Inflammatory macrophage treated with lipopolysaccharide for 4 hours (primary cell): ENCODE results near the gene RNF214.
"Not testable (repeated sequence)": the region's sequence is repeated elsewhere in the genome, so short reads cannot be mapped to it uniquely, and the experiment has no call there.

Source experiments
- DNase-seq: peaks from one replicate; pipeline ENCODE4 v3.0.0-alpha.2; 2020

Gene RNF214

DNA sequence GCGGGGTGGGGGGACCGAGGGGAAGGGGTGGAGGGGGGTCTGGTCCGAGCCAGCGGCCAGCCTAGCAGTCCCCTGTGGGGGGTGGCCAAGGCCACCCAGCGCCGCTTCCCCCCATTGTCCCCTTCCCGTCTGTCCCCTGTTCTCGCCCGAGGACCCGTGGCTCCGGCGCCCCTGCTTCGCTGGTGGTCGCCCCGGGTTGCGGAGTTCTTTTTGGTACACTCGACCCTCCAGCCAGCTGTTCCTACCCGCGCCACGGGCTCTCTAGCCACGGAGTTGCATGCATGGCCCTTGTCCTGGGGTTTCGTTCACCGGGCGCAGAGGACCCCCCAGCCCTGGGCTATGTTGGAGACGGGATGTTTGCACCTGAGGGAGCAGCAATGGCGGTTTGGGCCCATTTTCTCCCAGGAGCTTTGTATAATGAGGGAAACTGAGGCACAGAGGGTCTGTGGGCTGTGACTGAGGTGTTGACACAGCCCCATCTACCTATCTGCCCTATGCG is 489 bp downstream of the RNF214 start:
- no peak for DNase-seq

GRCh38 chr11:117238221-117238620 is 5.8 kb downstream of the RNF214 start:
- no peak for DNase-seq

- no peak for DNase-seq
Measured at GRCh38 chr11:117239295-117239694, 6.8 kb downstream of the RNF214 start.

DNA sequence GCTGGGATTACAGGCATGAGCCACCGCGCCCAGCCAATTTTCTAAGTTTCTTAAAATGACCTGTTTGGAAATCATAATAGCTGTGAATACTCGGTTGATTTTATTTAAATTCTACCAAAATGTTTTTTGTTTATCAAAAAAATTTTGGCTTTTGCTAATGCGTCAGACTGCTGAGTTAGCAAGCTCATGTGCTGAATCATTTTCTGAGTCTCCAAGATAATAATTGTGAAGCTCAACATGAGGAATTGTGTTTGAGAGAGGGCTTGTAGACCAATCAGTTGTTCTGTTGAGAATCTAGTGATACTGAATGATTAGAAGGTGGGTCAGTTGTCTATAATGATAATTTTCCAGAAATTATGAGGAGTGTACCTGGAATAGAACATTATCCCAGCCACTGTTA is 15.9 kb downstream of the RNF214 start:
- no peak for DNase-seq

- no peak for DNase-seq
Measured at GRCh38 chr11:117249571-117249970, 17.1 kb downstream of the RNF214 start.

- DNase-seq, result no peak
Measured at GRCh38 chr11:117251506-117251905, 19.0 kb downstream of the RNF214 start.

DNA sequence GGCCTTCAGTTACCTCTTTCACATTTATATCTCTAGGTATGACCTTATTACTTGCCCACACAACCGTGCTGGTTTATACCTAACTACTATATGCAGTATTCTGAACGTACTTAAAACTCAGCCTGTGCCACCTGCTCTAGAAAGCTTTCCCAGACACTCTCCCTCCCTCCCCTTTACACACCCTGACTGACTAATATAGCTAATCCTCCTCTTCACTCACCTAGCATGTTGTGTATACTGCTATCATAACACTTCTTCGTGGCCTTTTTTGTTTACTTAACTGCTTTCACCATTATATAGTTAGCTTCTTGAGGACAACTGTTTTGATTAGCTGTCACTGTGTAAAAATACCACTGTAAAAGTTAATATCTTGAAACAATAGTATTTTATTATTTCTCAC is 23.5 kb downstream of the RNF214 start:
- DNase-seq, result no peak

- DNase-seq, result peak; percentile 9
Measured at GRCh38 chr11:117256573-117256972, 24.1 kb downstream of the RNF214 start.

DNA sequence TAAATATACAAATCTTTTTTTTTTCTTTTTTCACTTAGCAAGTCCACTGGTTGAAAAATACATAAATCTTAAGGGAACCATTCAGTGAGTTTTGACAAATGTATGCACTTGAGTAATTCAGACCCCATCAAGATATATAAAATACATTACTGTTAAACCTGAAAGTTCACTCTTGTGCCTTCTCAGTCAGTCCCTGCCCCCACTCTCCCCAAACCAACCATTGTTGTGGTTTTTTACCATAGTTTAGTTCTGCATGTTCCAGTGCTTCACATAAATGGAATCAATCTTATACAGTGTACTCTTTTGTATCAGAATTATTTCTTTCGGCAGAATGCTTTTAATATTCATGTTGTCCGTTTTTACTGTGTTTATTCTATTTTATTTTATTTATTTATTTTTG is 26.1 kb downstream of the RNF214 start:
- DNase-seq, result no peak

DNA sequence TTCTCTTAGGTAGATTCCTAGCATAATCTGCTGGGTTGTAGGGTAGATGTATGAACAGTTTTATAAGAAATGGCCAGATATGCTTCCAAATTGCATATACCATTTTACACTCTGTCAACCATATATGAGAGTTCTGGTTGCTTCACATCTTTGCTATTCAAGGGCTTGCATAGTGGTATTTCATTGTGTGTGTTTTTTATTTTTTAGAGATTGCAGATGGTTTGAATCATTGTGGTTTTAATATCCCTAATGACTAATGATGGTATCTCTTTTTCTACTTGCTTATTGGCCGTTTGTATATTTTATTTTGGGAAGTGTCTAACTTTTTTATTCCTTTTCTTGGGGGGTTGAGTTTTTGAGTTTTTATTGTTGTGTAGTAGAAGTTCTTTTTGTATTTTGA is 26.9 kb downstream of the RNF214 start:
- no peak for DNase-seq

DNA sequence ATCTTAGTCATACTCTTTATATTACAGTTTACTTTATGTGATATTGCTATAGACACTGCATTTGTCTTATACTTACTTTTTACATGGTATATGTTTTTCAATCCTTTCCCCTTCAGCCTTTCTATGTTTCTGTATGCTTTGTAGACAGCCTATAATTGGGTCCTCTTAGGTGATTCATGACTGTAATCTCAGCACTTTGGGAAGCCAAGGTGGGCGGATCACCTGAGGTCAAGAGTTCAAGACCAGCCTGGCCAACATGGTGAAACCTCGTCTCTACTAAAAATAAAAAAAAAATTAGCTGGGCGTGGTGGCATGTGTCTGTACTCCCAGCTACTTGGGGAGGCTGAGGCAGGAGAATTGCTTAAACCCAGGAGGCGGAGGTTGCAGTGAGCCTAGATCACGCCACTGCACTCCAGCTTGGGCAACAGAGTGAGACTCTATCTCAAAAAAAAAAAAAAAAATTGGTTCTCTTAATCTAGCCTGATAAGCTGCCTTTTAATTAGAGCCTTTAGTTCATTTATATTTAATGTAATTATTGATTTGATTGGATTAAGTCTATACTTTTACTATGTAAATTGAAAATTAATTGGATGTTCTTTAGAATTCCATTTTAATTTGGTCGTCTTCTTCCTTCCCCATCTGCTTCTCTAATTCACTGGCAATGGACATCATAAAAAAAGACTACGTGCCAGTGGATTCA is 32.3 kb downstream of the RNF214 start:
- DNase-seq, result not testable (repeated sequence)

GRCh38 chr11:117265745-117266144 is 33.3 kb downstream of the RNF214 start:
- no peak for DNase-seq

- DNase-seq, result no peak
Measured at GRCh38 chr11:117269856-117270255, 37.4 kb downstream of the RNF214 start.

- DNase-seq, result no peak
Measured at GRCh38 chr11:117271208-117271607, 38.7 kb downstream of the RNF214 start.

DNA sequence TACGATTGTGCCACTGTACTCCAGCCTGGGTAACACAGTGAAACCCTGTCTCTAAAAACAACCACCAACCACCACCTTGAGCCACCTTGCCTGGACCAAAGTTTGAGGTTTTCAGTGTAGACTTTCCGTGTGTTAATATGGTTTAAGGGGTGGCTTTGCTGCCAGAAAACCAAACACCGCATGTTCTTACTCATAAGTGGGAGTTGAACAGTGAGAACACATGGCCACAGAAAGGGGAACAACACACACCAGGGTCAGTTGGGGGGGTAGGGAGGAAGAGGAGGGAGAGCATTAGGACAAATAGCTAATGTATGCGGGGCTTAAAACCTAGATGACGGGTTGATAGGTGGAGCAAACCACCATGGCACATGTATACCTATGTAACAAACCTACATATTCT is 39.7 kb downstream of the RNF214 start:
- DNase-seq, result not testable (repeated sequence)

DNA sequence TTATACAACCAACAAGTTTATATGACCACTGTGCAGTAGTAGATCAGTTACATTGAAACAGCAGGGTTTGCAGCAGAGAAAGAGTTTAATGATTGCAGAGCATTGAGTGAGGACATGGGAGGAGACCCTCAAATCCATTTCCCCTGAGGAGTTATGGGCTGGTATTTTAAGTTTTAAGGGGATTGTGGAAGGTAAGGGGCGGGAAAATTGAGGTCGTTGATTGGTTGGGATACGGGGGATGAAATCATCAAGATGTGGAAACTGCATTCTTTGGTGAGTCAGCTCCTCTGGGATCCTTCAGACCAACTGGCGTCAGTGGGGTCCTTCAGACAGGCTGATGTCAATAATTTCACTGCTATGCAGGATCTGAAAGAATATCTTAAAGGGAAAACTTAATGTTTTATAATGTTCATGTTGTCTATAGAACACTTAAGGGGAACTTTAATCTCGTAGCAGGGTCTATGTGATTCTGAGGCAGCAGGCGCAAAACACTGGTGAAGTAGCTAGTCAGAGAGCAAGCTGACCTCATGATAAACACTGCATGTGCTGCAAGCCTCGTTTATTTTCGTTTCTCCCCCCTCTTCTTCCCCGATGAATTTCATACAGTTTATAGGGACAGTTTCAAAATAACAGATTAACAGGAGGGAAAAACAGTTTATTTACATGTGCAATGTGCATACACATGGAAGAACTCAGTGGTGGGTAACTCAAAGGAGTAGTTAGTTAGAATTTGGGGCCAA is 41.2 kb downstream of the RNF214 start:
- peak; percentile 2 for DNase-seq

GRCh38 chr11:117278347-117278746 is 45.9 kb downstream of the RNF214 start:
- no peak for DNase-seq

- no peak for DNase-seq
Measured at GRCh38 chr11:117279711-117280376, 47.4 kb downstream of the RNF214 start.

GRCh38 chr11:117281159-117281558 is 48.7 kb downstream of the RNF214 start:
- no peak for DNase-seq

- no peak for DNase-seq
Measured at GRCh38 chr11:117281869-117282268, 49.4 kb downstream of the RNF214 start.

DNA sequence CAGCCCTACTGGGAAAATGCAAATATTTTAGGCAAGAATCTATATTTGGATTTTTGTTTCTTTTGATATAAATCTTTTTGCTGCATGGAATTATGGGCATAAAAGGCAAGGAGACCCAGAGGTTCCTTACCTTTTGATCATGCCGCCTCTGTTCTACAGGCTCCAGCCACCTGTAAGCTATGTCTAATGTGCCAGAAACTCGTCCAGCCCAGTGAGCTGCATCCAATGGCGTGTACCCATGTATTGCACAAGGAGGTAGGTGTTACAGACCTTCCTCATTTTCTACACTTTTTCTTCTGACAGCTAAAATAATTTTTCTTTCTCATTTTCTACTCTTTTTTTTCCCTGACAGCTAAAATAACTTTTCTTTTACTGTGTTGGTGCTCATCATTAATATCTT is 50.5 kb downstream of the RNF214 start:
- DNase-seq, result no peak

GRCh38 chr11:117284053-117284452 is 51.6 kb downstream of the RNF214 start:
- DNase-seq, result no peak

DNA sequence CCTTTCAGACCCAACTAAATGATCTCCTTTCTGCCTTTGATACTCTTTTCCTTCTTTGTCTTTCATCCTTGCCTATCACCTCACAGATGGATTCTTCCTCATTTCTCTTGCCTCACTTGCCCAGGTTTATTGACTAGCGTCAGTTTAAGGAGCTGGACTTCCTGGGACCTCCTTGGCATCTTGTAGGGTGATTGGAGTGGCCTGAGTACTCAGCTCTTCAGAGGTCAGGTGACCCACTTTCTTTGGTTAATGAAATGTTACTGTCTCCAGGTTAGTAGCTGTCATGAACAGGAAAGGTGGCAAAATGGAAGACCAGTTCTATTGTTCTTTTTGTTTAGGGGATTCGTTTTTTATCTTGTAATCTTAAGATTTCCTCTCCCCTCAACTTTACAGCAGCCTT is 54.1 kb downstream of the RNF214 start:
- DNase-seq, result no peak

DNA sequence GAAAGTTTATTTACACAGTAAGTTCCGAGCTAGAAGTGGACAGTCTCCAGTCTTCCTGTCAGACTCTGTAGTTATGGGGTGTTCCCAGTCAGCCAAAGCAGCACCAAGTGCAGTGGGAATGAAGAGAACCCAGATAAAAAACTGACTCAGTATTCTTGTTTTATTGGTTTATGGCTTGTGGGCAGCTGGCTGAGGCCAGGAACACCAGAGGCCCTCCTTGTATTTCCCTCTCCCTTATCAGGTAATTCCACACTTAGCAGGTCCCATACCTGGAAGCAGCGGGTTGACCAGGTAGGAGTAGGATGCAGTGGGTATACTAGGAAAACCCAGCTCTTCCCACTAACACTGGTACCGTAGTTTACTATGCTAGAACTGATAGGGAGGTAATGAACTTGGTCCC is 55.2 kb downstream of the RNF214 start:
- no peak for DNase-seq
